GM13976 (cell line): ENCODE data around the gene NONO.
"Not testable (repeated sequence)": the region's sequence is repeated elsewhere in the genome, so short reads cannot be mapped to it uniquely, and the experiment has no call there.

Source experiments
- DNase-seq: peaks from one replicate; pipeline ENCODE4 v3.0.0; 2012; ENCODE audit warnings: low spot score
- in situ Hi-C: fragments of 300-500 bp; cut with MboI; formaldehyde crosslinking; loops from one replicate; pipeline ENCODE4 v1.12.0; 2022; ENCODE audit warnings: low sequenced_read_pairs, mixed read lengths, inconsistent platforms; ENCODE audit not compliant: unreplicated experiment
- TF ChIP-seq, protein P1 (sequence below): IDR thresholded peaks from 2 replicates; pipeline ENCODE4 v1.5.1; 2012; ENCODE audit warnings: borderline replicate concordance, mild to moderate bottlenecking; ENCODE audit not compliant: insufficient read depth; ENCODE audit errors: extremely low read depth, missing control alignments, control extremely low read depth

NONO gene

DNA sequence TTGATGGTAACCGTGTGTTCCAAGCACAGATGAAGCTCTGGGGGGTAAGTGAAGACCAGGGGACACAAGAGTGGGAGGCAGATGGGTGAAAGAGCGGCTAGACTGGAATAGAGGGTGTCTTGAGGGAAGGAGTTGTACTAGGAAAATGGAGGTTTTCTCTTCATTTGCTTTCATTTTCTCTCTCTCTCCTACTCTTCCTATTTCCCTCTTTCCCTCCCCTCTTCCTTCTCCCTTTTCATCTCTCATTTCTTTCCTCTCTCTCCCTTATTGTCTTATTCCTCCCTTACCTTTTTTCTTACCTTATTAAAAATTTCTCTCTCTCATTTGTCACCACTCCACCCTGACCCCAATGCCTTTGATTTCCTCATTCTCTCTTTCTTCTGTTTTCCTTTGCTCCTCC, 21.1 kb downstream of the NONO start:
- TF ChIP-seq, protein P1, sequence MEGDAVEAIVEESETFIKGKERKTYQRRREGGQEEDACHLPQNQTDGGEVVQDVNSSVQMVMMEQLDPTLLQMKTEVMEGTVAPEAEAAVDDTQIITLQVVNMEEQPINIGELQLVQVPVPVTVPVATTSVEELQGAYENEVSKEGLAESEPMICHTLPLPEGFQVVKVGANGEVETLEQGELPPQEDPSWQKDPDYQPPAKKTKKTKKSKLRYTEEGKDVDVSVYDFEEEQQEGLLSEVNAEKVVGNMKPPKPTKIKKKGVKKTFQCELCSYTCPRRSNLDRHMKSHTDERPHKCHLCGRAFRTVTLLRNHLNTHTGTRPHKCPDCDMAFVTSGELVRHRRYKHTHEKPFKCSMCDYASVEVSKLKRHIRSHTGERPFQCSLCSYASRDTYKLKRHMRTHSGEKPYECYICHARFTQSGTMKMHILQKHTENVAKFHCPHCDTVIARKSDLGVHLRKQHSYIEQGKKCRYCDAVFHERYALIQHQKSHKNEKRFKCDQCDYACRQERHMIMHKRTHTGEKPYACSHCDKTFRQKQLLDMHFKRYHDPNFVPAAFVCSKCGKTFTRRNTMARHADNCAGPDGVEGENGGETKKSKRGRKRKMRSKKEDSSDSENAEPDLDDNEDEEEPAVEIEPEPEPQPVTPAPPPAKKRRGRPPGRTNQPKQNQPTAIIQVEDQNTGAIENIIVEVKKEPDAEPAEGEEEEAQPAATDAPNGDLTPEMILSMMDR = no peak
- in situ Hi-C loops = no loop called here
- no peak for DNase-seq

DNA sequence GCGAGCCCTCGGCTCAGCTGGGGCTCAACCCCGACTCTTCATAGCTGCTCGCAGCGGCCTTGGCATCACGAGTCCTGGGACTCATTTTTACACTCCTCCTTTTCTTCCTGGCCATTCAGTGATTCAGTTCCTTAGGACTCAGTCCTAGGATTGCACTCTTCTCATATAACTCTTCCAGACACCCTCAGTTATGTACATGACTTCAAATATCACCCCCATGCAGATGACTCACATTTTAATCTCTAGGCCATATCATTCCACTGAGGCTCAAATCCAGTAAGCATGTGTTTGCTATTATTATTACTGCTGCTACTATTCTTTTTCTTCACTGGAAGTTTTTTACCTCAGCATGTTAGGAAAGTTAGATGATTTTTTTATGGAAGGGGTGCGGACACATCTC, 32.5 kb downstream of the NONO start:
- DNase-seq = no peak
- TF ChIP-seq, protein P1 = no peak
- in situ Hi-C loops = no loop called here

DNA sequence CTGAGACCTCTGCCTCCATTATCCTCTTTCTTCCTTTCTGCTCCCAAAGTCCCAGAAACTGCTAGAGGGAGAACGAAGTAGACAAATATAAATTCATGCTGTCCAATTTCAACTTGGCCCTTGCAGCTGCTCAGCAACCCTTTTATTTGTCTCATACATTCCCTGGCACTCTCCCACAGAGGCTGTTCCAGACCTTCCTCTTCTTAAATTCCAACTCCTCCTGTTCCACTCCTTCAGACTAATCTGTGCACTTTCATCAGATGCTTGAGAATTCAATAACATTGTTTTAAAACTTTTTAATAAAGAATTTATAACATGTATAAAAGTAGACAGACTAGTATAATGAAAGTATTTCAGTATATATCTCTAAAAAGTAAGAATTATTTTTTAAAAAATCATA, 33.5 kb downstream of the NONO start:
- DNase-seq, in situ Hi-C loops: not testable (repeated sequence)

DNA sequence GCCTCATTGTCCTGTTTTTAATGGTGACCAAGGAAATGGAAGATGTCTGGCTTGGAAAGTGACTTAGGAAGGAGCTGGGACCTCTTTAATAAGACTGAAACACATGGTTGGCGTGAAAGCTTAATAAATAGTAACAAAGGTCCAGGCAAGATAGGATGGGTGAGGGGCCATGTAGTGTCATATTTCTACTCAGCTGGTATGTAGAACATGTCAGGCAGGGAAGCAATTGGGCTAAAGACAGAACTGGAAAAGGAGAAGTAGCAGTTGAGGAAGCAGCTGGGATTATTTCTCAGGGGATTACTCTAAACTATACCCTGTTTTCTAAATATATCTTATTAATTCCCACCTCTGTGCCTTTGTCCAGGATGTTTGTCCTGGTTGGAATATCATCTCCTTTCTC, 36.7 kb downstream of the NONO start:
- no peak for DNase-seq
- in situ Hi-C loops = no loop called here
- TF ChIP-seq, protein P1 = no peak

DNA sequence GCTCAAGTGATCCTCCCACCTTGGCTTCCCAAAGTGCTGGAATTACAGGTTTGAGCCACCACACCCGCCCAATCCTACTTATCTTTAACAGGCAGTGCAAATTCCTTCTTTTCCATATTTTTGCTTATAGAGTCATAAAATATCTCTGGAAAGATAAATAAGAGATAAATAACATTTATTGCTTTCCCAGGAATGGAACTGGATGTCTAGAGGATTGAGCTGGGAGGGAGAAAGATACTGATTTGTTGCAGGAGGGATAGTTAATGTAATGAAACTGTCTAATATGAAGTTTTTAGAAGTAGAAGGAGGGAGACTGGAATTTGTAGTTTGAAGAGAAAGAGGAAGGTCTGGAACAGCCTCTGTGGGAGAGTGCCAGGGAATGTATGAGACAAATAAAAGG, 38.3 kb downstream of the NONO start:
- TF ChIP-seq, protein P1 = no peak
- DNase-seq = no peak
- in situ Hi-C loops = no loop called here

DNA sequence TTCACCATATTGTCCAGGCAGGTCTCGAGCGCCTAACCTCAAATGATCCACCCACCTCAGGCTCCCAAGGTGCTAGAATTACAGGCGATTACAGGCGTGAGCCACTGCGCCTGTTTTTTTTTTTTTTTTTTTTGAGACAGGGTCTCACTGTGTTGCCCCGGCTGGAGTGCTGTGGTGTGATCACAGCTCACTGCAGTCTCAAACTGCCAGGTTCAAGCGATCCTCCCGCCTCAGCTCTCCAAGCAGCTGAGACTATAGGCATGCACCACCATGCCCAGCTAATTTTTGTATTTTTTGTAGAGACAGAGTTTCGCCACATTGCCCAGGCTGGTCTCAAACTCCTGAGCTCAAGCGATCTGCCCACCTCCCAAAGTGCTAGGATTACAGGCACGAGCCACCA, 41.0 kb downstream of the NONO start:
- in situ Hi-C loops, DNase-seq: not testable (repeated sequence)

DNA sequence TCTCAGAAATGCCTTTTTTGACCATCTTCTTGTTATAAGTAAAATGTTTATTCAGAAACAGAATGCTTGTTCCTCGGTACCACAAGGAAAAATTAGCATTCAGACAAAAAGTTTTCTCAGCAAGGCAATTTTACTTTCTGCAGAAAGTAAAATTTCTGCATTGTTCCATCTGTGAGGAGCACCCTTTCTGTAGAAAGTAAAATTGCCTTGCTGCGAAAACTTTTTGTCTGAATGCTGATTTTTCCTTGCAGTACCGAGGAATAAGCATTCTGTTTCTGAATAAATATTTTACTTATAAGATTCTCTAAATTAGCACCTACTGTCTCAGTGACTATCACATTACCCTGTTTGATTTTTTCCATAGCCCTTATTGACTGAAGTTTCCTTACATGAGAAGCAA, 43.0 kb downstream of the NONO start:
- TF ChIP-seq, protein P1 = no peak
- in situ Hi-C loops = loop anchor here (25.0 kb wide), 1 partner anchor 339 kb away; no protein-coding TSS in a partner anchor
- DNase-seq = no peak

DNA sequence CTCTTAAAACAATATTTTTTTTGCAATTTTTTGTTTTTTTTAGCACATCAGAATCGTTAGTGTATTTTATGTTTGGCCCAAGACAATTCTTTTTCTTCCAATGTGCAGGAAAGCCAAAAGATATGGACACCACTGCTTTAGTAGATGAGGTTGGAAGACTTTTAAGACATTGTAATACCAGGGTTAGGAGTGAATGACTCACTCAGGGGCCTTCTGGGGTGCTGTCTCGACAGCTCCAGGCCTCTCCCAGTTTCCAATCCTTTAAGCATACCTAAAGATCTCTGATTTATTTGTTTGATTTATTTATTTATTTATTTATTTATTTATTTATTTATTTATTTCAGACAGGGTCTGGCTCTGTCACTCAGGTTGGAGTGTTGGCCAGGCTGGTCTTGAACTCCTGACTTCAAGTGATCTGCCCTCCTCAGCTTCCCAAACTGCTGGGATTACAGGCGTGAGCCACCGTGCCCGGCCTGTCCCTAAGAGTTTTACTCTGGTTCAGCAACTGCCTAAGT, 65.8 kb downstream of the NONO start:
- DNase-seq = not testable (repeated sequence)
- in situ Hi-C loops = loop anchor here (25.0 kb wide), 1 partner anchor 362 kb away; no protein-coding TSS in a partner anchor

DNA sequence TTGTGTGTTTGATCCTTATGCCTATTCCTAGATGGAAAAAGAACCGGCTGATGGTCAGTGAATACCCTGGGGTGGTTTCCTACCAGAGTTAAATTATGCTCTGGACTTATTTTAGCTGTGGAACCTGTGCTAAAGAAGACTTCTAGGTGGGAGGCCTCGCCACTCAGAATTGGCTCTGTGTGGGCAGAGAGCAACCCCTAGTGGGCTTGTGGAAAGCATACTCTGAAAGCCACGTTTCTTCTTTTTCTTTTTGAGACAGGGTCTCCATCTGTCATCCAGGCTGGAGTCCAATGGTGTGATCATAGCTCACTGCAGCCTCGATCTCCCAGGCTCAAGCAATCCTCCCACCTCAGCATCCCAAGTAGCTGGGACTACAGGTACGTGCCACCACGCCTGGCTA, 66.4 kb downstream of the NONO start:
- in situ Hi-C loops = loop anchor here (25.0 kb wide), 2 partner anchors 112 to 363 kb away; no protein-coding TSS in a partner anchor
- DNase-seq = not testable (repeated sequence)
